Right kidney (tissue), 1 donor: Measurements from ENCODE around the gene SLC13A3.

Experiments used
- DNase-seq: peaks from one replicate; pipeline ENCODE4 v3.0.0-alpha.2; 2016

The SLC13A3 gene

DNA sequence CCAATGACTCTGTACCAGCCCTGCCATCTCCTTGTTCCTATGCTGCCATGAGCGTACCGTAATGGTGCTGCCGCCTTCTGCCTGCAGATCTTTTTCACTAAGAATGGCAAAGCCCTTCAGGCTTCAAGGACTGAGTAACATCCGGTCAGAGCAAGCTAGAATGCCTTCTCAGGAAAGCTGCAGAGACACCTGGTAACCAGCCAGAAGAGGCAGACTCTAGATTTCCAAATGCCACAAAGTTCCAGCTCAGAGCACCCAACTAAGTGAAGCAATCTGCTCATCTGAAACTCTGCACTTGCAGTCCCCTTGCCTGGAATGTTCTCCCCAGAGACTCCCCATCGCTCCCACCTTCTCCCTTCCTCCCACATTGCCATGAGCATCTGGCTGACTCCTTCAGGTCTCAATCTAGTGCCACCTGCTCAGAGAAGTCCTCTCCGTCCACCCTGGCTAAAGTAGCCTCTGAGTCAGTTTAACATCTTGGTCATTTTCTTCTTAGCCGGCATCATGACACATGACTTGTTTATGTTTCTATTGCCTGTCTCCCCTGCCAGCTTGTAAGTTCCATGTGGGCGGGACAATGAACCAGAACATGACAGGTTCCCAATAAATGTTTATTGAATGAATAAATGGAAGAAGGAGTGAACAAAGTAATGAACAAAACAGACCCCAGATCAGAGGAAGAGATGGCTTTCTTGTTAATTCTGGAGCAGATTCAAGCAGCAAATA, 93.9 kb downstream of the SLC13A3 start:
- no peak for DNase-seq

DNA sequence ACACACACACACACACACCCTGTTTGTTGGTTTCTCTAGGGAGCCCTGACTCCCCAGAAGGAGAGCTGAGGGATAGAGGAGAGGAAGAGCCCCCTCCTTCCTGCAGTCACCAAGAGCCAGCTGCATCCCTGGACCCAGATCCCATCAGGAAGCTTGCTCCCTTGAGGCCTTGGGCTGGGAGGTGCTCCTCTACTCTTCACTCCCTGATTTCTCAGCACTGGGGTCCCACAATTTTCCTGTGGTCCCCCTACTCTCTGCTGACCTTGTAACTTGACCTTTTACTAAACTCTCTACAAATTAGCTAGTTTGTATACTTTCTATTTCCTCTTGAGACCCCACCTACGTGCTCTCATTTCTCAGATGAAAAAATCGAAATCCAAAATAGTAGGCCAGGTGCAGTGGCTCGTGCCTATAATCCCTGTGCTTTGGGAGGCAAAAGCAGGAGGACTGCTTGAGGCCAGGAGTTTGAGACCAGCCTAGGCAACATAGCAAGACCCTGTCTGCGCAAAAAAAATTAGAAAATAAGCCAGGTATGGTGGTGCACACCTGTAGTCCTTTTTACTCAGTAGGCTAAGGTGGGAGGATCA, 95.8 kb downstream of the SLC13A3 start:
- no peak for DNase-seq

DNA sequence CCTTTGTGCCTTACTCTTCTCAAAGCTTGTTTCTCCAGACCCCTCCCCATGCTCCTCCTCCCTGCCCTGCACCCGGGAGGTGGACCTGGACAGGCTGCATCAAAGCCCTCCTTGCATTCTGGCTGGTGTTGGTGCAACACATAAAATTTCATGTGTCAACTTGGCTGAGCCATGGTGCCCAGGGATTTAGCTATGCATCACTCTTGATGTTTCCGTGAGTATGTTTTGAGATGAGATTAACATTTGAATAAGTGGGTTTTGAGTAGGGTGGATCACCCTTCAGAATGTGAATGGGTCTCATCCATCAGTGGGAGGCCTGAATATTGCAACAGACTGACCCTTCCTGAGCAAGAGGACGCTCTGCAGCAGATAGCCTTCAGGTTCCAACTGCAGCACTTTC, 96.4 kb downstream of the SLC13A3 start:
- no peak for DNase-seq

DNA sequence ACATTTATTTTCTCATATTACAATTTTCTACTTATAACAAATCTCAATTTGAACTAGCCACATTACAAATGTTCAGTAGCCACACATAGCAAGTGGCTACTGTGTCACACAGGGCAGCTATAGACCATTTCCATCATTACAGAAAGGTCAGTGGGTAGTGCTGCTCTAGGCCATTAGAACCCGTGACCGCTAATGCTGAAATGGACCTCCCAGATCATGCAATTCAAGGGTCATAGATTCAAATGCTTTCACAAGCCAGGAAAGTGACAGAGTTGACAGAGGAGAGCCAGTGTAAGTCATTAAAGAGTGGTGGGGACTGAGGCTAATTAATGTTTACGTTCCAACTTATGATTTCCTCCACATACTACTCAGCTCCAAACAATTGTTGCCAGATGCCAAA, 97.3 kb downstream of the SLC13A3 start:
- no peak for DNase-seq

DNA sequence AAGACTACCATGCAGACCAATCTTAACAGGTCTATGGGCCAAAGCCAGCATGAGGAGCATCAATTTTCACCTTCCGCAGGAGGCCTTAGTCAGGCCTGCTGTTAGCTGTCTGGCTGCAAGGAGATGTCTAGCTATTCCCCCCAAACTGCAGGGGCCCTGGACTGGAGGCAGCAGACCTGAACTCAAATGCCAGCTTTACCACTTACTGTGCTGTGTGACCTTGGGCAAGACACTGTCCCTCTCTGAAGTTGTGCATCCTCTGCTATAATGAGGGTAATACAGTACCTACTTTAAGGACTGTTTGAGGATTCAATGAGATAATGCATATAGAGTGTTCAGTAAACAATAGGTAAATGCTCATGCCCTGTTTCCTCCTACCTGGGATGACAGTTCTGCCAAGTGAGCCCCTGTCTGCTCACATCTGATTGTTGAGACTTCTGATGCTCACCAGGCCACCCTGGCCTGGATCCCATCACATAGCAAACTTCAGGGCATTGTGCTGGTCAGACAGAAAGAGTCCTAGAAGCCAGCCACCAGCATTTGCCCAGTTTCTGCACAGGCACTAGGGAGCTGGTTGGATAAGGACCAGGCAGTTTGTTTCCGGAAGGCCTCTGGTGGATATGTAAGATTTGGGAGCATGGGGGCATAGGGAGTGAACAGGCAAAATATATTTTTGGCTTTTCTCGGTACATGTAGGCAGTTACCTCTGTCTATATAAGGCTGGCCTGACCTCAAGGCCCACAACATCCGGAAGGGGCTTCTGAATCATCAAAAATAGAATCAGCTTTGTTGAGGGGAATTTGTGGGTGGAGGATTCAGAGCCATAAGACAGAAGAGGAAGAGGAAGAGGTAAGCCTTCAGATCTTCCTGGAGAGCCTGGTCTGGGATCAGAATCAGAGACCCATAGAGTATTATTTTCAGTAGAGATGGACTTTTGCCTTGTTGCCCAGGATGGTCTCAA, 98.5 kb downstream of the SLC13A3 start:
- no peak for DNase-seq

DNA sequence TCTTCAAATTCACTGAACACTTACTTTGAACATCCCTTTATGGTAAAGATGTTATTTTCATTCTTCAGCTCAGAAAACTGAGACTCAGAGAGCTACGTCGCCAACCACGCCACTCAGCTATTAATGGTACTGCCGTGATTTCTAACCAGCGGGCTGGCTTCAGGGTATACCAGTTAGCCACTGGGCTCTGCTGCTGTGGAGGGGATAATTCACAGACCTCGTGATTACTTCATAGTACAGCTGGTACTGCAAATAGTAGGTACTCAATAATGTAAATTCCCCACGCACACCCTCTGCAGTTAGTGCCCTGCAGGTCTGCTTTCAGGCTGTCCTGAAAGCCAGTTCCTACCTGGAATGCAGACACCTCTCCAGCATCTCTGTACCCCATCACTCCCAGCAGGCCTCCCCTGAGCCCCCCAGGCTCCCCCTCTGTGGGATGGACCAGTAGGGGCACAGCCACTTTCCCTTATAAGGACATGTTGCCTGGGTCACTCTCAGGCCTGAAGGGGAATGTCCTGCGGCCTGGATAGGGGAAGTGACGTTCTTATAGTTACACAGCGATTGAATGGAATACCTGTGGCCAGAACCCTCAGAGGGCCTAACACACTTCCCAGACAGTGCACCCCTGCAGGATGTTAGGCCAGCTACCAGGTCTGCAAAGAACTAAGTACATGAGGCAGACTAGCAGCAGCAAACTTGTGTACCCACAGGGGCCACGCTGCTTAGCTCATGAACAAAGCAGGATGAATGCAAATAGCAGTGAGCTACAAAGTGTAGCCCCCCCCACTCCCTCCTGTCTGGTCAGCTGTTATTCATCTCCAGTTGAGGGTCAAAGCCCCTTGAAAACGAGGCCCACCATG, 99.5 kb downstream of the SLC13A3 start:
- DNase-seq = no peak

DNA sequence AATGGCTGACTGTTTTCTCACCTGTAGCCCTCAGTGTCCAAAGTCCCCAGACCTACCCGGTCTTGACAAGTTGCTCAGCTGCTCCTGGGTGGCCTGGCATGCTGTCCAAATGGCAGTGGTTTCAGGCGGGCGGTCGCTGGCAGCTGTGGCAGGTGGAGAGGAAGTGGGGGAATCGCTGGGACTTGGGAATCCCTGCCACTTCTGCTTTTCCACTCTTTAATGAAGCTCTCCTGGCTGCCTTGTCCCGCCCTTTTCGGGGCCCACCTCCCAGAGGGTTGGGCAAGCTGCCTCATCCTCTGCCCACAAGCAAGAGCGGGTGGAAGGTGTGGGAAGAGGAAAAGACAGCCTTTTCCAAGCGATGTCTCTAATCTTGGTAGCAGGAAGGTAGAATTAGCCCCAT, 100.8 kb downstream of the SLC13A3 start, which contains the start of gene OCSTAMP:
Gene OCSTAMP (minus strand): TSS at position 194 of the 400 bp plus-strand sequence. CDS start 94 bp downstream, at position 100.
- no peak for DNase-seq

DNA sequence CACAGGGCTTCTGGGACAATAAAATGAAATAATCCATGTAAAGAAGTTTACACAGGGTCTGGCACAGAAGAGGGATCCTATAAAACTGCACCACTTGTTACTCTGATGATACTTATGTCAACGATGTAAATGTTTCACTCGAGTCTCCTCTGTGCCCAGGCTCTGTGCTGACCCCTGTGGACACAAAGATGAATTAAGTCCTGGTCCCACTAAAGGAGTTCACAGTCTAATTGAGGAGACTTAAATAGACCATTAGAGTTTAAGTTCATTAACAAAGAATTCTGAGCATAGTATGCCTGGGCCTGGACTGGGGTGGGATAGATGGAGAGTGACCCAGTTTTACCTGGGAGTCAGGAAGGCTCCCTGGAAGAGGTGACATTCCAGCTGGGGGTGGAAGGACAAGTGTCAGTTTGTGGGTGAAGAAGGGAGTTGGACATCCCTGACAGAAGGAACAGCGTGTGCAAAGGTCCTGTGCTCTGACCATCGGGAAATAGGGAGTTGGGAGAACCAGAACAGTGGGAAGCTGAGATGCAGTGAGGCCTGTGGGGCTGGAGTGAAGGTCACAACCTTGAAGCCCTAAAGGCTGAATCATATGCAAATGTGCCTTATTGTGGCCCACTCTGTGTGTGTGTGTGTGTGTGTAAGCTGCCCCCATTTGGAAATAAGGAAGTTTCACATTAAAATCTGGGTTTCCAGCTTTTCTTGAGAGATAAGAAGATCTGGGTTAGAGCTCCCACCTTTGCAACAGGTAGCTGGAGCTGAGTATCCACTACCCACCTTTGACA, 101.9 kb downstream of the SLC13A3 start:
- no peak for DNase-seq

DNA sequence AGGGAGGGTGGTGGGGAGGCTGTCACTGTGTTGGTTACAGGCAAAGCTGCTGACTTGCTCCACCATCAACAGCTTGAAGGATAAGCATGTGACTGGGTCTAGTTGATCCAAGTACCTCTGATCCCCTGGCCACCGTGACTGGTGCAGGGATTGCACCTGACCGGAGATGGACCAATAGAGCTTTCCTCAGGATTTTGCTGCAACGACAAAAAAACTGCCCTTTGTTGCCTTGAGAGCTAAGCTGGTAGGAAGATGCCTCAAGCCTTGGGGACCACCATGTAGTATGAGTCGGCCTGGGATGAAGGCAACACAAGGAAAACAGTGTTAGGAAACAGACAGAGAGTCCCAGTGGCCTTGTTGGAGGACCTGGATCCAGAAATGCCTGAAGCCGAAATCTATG, 102.6 kb downstream of the SLC13A3 start:
- no peak for DNase-seq

DNA sequence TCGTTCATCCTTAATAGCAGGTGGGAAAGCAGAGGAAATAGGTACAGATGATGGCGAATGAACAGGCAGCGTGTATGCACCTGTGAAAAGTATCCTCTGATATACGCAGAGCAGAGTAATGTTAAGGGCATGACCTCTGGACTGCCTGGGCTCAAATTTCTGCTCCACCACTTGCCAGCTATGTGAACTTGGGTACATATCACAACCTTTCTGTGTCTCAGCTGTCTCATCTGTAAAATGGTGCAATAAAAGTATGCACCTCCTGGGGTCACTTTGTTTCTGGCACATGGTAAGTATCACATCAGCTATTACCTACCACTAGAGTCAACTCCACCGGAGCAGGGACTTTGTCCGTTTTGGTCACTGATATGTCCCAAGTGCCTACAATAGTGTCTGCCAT, 103.3 kb downstream of the SLC13A3 start:
- no peak for DNase-seq

DNA sequence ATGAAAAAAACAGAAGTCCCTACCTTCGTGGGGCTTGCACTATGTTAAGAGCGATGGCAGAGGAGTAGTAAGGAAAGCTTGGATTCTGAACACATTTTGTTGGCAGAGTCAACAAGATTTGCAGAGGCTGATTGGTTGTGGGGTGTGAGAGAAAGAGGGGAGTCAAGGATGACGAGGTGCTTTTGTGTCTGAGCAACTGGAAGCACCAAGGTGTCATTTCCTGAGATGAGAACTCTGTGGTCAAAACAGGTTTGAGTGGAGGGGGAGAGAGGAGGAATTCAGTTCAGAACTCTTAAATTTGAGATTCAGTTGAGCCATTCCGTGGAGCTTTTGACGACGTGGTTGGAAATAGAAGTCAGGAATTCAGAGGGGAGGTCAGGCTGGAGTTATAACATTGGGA, 104.3 kb downstream of the SLC13A3 start:
- DNase-seq = no peak

DNA sequence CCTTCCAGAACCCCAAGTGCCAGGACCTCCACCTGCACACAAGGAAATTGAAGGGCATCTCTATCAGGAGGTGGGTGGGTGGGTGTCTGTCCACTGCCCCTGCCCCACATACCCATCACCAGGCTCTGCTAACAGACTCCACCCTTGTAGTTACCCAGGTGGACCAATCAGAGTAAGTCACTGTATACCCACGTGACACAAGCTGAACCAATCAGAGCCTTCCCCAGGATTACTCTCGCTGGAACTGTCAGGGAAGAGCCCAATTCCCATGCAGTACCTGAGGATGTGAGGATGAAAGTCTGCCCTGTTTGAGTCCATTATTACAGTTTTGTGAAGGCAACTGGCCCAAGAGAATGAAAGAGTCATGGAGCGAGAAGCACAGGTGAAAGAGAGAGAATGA, 105.0 kb downstream of the SLC13A3 start:
- DNase-seq = no peak

DNA sequence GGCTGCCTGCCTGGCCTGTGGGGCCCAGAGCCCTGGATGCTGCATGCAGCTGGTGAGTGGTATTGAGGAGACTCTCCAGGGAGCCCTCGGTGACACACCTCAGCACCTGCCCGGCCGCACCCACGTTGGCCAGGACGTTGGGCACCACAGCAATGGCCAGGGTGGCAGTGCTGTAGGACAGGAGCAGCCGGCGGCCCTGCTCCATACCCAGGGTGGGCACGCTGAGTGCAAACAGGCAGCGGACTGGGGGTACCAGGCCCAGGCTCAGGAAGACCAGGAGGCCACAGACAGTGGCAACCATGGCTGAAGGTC, 105.5 kb downstream of the SLC13A3 start:
- no peak for DNase-seq

DNA sequence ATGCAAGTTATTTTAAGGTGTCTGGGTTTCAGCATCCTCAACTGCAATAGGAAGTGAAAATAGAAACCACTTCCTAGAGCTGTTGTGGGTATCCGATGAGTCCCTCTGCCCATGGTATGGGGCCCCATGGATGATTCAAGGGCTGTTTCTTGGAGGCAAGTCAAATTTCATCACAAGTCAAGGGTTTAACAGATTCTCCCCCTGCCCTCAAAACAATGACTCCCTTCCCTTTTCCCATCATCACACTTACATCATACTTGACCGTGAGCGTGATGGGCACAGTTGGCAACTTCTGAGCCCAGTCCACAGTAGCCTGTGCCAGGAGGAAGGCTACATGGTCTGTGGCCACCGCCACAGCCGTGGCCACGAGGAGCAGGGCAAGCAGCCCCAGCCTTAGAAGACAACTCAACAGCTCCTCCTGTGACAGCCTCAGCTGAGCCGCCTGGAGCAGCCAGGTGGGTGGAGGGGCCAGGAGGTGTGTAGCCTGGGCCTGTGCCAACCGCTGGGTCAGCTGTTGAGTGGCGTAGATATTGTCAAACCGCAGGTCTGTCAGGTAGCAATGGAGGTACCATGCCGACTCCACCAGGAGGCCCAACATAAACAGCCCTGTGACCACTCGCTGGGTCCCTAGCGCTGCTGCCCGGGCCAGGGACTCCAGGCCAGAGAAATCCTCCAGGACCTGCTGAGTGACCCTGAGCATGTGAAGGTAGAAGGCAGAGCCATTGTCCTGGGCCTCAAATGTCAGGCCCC, 106.0 kb downstream of the SLC13A3 start:
- DNase-seq = no peak

DNA sequence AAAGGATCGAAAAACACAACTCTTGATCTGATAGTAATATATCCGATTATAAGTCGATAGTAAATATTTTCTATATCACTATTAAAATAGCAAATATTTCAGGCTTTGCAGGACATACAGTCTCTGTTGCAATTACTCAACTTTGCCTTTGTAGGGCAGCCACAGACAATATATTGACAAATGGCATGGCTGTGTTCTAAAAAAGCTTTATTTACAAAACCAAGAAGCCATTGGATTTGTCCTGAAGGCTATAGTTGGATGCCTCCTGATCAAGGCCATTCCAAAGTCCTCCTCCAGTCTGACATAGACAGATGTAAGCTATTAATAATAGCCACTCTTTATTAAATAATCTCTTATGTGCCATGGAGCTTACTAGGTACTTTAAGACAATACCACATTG, 106.7 kb downstream of the SLC13A3 start:
- no peak for DNase-seq

DNA sequence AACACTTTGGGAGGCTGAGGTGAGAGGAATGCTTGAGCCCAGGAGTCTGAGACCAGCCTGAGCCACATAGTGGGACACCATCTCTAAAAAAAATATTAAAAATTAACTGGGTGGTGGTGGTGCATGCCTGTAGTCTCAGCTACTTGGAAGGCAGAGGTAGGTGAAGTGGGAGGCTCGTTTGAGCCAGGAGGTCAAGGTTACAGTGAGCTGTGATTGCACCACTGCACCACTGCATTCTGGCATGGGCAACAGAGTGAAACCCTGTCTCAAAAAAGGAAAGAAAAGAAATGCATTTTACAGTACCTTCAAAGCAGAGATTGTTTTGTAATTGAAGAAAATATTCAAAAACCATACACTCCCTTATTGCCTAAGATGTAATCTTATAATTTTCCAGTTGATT, 107.3 kb downstream of the SLC13A3 start:
- DNase-seq = no peak

DNA sequence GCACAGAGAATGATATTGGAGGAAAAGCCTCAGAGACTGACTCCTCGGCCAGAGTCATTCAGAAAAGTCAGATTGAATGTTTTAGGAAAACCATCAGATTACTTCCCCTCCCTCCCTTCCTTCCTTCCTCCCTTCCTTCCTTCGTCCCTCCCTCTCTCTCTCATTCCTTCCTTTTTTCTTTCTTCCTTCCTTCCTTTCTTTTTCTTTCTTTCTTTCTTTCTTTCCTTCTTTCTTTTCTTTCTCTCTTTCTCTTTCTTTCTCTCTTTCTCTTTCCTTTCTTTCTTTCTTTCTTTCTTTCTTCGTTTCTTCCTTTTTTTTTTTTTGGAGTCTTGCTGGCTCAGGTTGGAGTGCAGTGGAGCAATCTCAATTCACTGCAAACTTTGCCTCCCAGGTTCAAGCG, 108.2 kb downstream of the SLC13A3 start:
- no peak for DNase-seq

DNA sequence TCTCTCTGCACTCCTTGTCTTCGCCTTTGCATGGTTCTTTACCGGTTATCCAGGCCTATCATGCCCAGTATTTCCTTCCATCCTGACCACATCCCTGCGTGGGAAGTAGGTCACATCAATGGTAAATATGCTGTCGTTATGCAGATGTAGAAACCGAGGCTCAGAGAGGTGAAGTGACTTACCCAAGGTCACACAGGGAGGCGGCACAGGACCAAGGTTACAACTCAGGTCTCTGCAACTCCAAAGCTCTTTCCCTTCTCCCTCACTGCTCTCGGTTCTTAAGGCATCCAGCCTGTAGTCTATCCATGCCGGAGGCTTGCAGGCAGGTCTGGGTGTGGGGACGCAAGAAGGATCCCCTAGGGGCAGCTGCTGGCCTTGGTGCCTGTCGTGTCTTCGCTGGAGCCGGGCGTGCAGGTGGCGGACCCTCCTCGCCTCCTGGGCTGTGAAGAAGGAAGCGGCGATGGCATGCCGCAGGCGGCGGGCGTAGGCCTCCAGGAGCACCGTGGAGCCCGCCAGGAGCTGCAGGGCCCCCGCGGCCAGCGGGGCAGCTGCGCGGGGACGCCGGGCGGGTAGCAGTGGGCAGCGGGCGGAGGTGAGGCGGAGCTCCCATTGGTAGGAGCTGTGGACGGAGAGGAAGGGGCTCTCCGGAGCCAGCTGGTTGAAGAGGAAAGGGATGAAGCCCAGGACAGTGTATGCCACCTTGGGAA, 109.9 kb downstream of the SLC13A3 start:
- no peak for DNase-seq

DNA sequence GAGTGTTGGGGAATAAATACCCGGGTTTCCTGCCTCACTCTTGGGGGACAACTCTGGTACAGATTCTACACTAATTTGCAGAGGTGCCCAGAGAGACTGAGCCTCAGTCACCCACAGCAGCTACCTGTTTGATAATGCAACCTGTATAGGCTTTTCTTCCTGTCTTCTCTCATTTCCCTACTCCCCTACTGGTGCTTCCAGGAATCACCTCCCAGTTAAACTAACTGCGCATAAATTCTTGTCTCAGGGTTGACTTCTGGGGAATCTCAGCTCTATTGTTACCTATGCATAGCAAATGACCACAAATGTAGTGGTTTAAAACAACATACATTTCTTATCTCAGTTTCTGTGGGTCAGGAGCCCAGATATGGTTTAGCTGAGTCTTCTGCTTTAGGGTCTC, 112.1 kb downstream of the SLC13A3 start:
- DNase-seq = no peak

DNA sequence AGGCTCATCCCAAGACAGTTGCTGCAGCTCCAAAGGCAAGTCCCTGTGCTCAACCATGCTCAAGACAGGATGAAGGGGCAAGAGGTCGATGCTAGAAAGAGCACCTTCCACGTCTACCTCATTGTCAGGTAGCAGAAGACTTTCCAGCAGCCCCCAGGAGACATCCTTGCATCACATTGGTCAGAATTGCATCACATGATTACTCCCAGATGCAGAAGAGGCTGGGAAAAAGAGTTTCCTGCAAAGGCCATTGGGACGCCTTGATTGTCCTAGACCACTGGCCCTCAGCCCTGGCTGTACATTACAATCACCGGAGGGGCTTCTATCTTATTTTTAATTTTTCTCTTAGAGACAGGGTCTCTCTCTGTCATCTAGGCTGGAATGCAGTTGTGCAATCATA, 120.6 kb downstream of the SLC13A3 start:
- DNase-seq = no peak
